HG02973 (cell line): ENCODE measurements around the gene XXYLT1.
"Not testable (repeated sequence)": the region's sequence is repeated elsewhere in the genome, so short reads cannot be mapped to it uniquely, and the experiment has no call there.

Experiments
- ATAC-seq: cut with Tn5 transposase; IDR thresholded peaks from one replicate; pipeline ENCODE4 v1.9.1; 2021; ENCODE audit warnings: moderate library complexity; ENCODE audit not compliant: unreplicated experiment

XXYLT1 gene

GRCh38 chr3:195187609-195188425, 83.1 kb downstream of the XXYLT1 start:
- no peak for ATAC-seq

- ATAC-seq, result not testable (repeated sequence)
Measured at GRCh38 chr3:195186710-195187047, 84.3 kb downstream of the XXYLT1 start.

- ATAC-seq, result no peak
Measured at GRCh38 chr3:195186041-195186709, 84.8 kb downstream of the XXYLT1 start.

- no peak for ATAC-seq
Measured at GRCh38 chr3:195185583-195185982, 85.4 kb downstream of the XXYLT1 start.

- no peak for ATAC-seq
Measured at GRCh38 chr3:195184716-195185421, 86.1 kb downstream of the XXYLT1 start.

GRCh38 chr3:195183071-195183776, 87.7 kb downstream of the XXYLT1 start:
- no peak for ATAC-seq

- no peak for ATAC-seq
Measured at GRCh38 chr3:195182470-195182795, 88.5 kb downstream of the XXYLT1 start.

- no peak for ATAC-seq
Measured at GRCh38 chr3:195181741-195182469, 89.1 kb downstream of the XXYLT1 start.

- ATAC-seq, result no peak
Measured at GRCh38 chr3:195181113-195181498, 89.9 kb downstream of the XXYLT1 start.

GRCh38 chr3:195180490-195181112, 90.4 kb downstream of the XXYLT1 start:
- ATAC-seq, result no peak

- no peak for ATAC-seq
Measured at GRCh38 chr3:195179776-195180489, 91.0 kb downstream of the XXYLT1 start.

- no peak for ATAC-seq
Measured at GRCh38 chr3:195178124-195178910, 92.6 kb downstream of the XXYLT1 start.

GRCh38 chr3:195177422-195178123, 93.4 kb downstream of the XXYLT1 start:
- no peak for ATAC-seq

GRCh38 chr3:195176776-195177175, 94.2 kb downstream of the XXYLT1 start:
- ATAC-seq, result no peak

- no peak for ATAC-seq
Measured at GRCh38 chr3:195175476-195176337, 95.3 kb downstream of the XXYLT1 start.

- no peak for ATAC-seq
Measured at GRCh38 chr3:195175076-195175475, 95.9 kb downstream of the XXYLT1 start.

GRCh38 chr3:195173657-195174056, 97.3 kb downstream of the XXYLT1 start:
- ATAC-seq, result no peak
